ENCODE measurements around the gene C8G. TPM values are rescaled to one million over a fixed set of nuclear protein-coding genes. Genes with fewer than 3 reads are reported as not detected.
A peak's percentile ranks its signal among the peaks of the same experiment; 100 is the strongest.

Gene C8G
- total and polyA plus RNA-seq, 9 of the 15 experiments (the other 6 are each of a cell fraction or from before 2014, with no cell fraction given), result 0.35 to 5.9 (median 2.7) TPM; not detected in 2

- TF ChIP-seq, protein P1, sequence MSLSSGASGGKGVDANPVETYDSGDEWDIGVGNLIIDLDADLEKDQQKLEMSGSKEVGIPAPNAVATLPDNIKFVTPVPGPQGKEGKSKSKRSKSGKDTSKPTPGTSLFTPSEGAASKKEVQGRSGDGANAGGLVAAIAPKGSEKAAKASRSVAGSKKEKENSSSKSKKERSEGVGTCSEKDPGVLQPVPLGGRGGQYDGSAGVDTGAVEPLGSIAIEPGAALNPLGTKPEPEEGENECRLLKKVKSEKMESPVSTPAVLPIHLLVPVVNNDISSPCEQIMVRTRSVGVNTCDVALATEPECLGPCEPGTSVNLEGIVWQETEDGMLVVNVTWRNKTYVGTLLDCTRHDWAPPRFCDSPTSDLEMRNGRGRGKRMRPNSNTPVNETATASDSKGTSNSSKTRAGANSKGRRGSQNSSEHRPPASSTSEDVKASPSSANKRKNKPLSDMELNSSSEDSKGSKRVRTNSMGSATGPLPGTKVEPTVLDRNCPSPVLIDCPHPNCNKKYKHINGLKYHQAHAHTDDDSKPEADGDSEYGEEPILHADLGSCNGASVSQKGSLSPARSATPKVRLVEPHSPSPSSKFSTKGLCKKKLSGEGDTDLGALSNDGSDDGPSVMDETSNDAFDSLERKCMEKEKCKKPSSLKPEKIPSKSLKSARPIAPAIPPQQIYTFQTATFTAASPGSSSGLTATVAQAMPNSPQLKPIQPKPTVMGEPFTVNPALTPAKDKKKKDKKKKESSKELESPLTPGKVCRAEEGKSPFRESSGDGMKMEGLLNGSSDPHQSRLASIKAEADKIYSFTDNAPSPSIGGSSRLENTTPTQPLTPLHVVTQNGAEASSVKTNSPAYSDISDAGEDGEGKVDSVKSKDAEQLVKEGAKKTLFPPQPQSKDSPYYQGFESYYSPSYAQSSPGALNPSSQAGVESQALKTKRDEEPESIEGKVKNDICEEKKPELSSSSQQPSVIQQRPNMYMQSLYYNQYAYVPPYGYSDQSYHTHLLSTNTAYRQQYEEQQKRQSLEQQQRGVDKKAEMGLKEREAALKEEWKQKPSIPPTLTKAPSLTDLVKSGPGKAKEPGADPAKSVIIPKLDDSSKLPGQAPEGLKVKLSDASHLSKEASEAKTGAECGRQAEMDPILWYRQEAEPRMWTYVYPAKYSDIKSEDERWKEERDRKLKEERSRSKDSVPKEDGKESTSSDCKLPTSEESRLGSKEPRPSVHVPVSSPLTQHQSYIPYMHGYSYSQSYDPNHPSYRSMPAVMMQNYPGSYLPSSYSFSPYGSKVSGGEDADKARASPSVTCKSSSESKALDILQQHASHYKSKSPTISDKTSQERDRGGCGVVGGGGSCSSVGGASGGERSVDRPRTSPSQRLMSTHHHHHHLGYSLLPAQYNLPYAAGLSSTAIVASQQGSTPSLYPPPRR (CRISPR knock-in tag; IDR thresholded peaks at IDR 0.05; ENCODE audit: borderline replicate concordance), result no peak
- no peak for TF ChIP-seq SMC3 (conservative IDR thresholded peaks at IDR 0.05; ENCODE audit: insufficient read depth, low read depth, low read length)
- TF ChIP-seq, protein P2, sequence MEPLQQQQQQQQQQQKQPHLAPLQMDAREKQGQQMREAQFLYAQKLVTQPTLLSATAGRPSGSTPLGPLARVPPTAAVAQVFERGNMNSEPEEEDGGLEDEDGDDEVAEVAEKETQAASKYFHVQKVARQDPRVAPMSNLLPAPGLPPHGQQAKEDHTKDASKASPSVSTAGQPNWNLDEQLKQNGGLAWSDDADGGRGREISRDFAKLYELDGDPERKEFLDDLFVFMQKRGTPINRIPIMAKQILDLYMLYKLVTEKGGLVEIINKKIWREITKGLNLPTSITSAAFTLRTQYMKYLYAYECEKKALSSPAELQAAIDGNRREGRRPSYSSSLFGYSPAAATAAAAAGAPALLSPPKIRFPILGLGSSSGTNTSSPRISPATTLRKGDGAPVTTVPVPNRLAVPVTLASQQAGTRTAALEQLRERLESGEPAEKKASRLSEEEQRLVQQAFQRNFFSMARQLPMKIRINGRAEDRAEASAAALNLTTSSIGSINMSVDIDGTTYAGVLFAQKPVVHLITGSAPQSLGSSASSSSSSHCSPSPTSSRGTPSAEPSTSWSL (CRISPR knock-in tag; IDR thresholded peaks at IDR 0.05; ENCODE audit: borderline replicate concordance), result no peak
- TF ChIP-seq CBFA2T2 (conservative IDR thresholded peaks at IDR 0.05), result peak; percentile 84
- TF ChIP-seq ZNF134 (CRISPR knock-in tag; conservative IDR thresholded peaks at IDR 0.05), result no peak
- TF ChIP-seq ELF2 (CRISPR knock-in tag; IDR thresholded peaks at IDR 0.05), result no peak
- no peak for TF ChIP-seq BDP1 (IDR thresholded peaks at IDR 0.05; ENCODE audit: insufficient read depth, insufficient read length)
- TF ChIP-seq, protein P3, sequence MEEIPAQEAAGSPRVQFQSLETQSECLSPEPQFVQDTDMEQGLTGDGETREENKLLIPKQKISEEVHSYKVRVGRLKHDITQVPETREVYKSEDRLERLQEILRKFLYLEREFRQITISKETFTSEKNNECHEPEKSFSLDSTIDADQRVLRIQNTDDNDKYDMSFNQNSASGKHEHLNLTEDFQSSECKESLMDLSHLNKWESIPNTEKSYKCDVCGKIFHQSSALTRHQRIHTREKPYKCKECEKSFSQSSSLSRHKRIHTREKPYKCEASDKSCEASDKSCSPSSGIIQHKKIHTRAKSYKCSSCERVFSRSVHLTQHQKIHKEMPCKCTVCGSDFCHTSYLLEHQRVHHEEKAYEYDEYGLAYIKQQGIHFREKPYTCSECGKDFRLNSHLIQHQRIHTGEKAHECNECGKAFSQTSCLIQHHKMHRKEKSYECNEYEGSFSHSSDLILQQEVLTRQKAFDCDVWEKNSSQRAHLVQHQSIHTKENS (CRISPR knock-in tag; IDR thresholded peaks at IDR 0.05), result no peak
- no peak for TF ChIP-seq CCAR2 (IDR thresholded peaks at IDR 0.05; ENCODE audit: low read depth, low read length)
- TF ChIP-seq SAP30 (IDR thresholded peaks at IDR 0.05; ENCODE audit: borderline replicate concordance, insufficient read depth, low read depth, low read length, poor library complexity, severe bottlenecking), result no peak
- TF ChIP-seq, protein P4, sequence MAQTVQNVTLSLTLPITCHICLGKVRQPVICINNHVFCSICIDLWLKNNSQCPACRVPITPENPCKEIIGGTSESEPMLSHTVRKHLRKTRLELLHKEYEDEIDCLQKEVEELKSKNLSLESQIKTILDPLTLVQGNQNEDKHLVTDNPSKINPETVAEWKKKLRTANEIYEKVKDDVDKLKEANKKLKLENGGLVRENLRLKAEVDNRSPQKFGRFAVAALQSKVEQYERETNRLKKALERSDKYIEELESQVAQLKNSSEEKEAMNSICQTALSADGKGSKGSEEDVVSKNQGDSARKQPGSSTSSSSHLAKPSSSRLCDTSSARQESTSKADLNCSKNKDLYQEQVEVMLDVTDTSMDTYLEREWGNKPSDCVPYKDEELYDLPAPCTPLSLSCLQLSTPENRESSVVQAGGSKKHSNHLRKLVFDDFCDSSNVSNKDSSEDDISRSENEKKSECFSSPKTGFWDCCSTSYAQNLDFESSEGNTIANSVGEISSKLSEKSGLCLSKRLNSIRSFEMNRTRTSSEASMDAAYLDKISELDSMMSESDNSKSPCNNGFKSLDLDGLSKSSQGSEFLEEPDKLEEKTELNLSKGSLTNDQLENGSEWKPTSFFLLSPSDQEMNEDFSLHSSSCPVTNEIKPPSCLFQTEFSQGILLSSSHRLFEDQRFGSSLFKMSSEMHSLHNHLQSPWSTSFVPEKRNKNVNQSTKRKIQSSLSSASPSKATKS (CRISPR knock-in tag; IDR thresholded peaks at IDR 0.05), result no peak
- TF ChIP-seq, protein P5, sequence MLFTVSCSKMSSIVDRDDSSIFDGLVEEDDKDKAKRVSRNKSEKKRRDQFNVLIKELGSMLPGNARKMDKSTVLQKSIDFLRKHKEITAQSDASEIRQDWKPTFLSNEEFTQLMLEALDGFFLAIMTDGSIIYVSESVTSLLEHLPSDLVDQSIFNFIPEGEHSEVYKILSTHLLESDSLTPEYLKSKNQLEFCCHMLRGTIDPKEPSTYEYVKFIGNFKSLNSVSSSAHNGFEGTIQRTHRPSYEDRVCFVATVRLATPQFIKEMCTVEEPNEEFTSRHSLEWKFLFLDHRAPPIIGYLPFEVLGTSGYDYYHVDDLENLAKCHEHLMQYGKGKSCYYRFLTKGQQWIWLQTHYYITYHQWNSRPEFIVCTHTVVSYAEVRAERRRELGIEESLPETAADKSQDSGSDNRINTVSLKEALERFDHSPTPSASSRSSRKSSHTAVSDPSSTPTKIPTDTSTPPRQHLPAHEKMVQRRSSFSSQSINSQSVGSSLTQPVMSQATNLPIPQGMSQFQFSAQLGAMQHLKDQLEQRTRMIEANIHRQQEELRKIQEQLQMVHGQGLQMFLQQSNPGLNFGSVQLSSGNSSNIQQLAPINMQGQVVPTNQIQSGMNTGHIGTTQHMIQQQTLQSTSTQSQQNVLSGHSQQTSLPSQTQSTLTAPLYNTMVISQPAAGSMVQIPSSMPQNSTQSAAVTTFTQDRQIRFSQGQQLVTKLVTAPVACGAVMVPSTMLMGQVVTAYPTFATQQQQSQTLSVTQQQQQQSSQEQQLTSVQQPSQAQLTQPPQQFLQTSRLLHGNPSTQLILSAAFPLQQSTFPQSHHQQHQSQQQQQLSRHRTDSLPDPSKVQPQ (CRISPR knock-in tag; IDR thresholded peaks at IDR 0.05; ENCODE audit: borderline replicate concordance), result no peak
- no peak for TF ChIP-seq BCOR (IDR thresholded peaks at IDR 0.05)
Measured at GRCh38 chr9:136949817-136950655, 5.0 kb downstream of the C8G start (continued).
